Measurements from ENCODE around the gene UNC5CL.

DNA sequence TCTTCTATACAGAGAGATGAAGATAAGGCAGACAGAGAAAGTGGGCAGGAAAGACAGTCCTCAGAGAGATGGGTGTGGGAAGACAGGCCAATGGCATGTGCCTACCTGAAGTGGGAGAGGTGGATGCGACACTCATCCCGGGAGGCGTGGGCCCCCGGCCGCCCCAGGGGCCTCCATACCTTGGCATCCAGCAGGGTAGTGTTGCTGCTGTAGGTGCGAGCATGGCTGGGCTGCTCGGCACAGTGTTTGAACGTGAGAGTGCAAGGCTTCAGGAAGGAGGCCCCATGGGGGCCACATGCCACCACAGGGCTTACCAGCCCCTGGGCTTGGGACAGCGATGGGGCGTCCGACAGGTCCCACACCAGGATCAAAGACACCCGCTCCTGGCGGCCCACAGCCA, 5.2 kb downstream of the UNC5CL start:
- no peak for TF ChIP-seq CEBPB (IDR thresholded peaks at IDR 0.05)
- TF ChIP-seq YY1 (IDR thresholded peaks at IDR 0.05; ENCODE audit: low read depth), result no peak
- TF ChIP-seq, protein P1, sequence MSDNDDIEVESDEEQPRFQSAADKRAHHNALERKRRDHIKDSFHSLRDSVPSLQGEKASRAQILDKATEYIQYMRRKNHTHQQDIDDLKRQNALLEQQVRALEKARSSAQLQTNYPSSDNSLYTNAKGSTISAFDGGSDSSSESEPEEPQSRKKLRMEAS (IDR thresholded peaks at IDR 0.05), result no peak
- TF ChIP-seq, protein P2, sequence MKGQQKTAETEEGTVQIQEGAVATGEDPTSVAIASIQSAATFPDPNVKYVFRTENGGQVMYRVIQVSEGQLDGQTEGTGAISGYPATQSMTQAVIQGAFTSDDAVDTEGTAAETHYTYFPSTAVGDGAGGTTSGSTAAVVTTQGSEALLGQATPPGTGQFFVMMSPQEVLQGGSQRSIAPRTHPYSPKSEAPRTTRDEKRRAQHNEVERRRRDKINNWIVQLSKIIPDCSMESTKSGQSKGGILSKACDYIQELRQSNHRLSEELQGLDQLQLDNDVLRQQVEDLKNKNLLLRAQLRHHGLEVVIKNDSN (IDR thresholded peaks at IDR 0.05), result no peak
- no peak for TF ChIP-seq NFIC (IDR thresholded peaks at IDR 0.05)
- TF ChIP-seq EP300 (IDR thresholded peaks at IDR 0.05; ENCODE audit: borderline replicate concordance), result no peak
- no peak for TF ChIP-seq TCF12 (IDR thresholded peaks at IDR 0.05; ENCODE audit: low read depth)
- no peak for TF ChIP-seq TAF1 (IDR thresholded peaks at IDR 0.05; ENCODE audit: low read depth)
- TF ChIP-seq RAD21 (IDR thresholded peaks at IDR 0.05; ENCODE audit: low read depth), result no peak
- TF ChIP-seq FOXM1 (IDR thresholded peaks at IDR 0.05; ENCODE audit: borderline replicate concordance, low read depth), result no peak
